Activated T-helper 1 cell treated with anti-CD3 and anti-CD28 coated beads, Interleukin-12 subunit alpha, Interleukin-12 subunit beta, Interleukin-2, Interleukin-4 antibody, amounts not matched to agents 30 ng/mL and 10 ng/mL and 1 ng/mL, durations not matched to agents 14 hours and 24 hours and 36 hours (primary cell): ENCODE data around the gene MCF2. TPM values are rescaled to one million over a fixed set of nuclear protein-coding genes. Genes with fewer than 3 reads are reported as not detected.
A peak's percentile ranks its signal among the peaks of the same experiment; 100 is the strongest.

Experiments
- DNase-seq: peaks from one replicate; pipeline ENCODE4 v3.0.0; 2021; ENCODE audit warnings: low spot score
- H3K27ac Mint-ChIP-seq: one replicate; pipeline ENCODE4 v1.8.0; 2021; ENCODE audit warnings: mild to moderate bottlenecking, mixed read lengths
- H3K27me3 Mint-ChIP-seq: one replicate; pipeline ENCODE4 v1.8.0; 2022; ENCODE audit warnings: mild to moderate bottlenecking, moderate library complexity, mixed read lengths; ENCODE audit not compliant: insufficient read depth
- H3K36me3 Mint-ChIP-seq: one replicate; pipeline ENCODE4 v1.8.0; 2021; ENCODE audit warnings: low read depth, mixed read lengths
- H3K4me1 Mint-ChIP-seq: one replicate; pipeline ENCODE4 v1.8.0; 2021; ENCODE audit warnings: low read depth, mixed read lengths
- H3K4me3 Mint-ChIP-seq: one replicate; pipeline ENCODE4 v1.8.0; 2021; ENCODE audit warnings: mild to moderate bottlenecking, moderate library complexity, mixed read lengths
- H3K9me3 Mint-ChIP-seq: one replicate; pipeline ENCODE4 v1.8.0; 2021; ENCODE audit warnings: mixed read lengths
- intact Hi-C: fragments of 100-400 bp; cut with micrococcal nuclease; formaldehyde crosslinking; loops from one replicate; pipeline ENCODE4 v1.15.1; 2024
- total RNA-seq: library from RNA; stranded (reverse); gene quantifications from 2 replicates; pipeline ENCODE4 v1.2.3, GENCODE V29; 2022

MCF2 gene, protein sequence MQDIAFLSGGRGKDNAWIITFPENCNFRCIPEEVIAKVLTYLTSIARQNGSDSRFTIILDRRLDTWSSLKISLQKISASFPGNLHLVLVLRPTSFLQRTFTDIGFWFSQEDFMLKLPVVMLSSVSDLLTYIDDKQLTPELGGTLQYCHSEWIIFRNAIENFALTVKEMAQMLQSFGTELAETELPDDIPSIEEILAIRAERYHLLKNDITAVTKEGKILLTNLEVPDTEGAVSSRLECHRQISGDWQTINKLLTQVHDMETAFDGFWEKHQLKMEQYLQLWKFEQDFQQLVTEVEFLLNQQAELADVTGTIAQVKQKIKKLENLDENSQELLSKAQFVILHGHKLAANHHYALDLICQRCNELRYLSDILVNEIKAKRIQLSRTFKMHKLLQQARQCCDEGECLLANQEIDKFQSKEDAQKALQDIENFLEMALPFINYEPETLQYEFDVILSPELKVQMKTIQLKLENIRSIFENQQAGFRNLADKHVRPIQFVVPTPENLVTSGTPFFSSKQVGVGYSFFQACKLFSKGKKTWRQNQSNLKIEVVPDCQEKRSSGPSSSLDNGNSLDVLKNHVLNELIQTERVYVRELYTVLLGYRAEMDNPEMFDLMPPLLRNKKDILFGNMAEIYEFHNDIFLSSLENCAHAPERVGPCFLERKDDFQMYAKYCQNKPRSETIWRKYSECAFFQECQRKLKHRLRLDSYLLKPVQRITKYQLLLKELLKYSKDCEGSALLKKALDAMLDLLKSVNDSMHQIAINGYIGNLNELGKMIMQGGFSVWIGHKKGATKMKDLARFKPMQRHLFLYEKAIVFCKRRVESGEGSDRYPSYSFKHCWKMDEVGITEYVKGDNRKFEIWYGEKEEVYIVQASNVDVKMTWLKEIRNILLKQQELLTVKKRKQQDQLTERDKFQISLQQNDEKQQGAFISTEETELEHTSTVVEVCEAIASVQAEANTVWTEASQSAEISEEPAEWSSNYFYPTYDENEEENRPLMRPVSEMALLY
- 0.34 and 0.52 TPM in 2 replicates for total RNA-seq

DNA sequence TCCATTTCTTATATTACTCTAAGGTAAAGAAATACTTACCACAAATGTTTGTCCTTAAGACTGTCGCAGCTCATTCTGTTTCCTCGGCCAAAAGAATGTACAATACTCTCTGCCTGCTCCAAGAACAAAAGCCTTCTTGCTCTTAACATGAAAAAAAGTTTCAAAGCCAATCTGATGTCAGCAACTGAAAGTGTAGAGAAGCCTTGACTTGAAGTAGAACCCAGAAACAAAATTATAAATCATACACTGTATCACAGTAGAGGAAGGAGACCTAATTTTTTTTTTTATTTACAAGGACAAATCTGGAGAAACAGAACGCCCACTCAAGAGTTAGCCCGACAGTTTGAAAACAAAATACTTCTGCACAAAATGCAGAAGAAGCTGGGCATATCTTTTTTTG is at the start of gene MCF2:
Gene MCF2 (minus strand): TSS at position 101 of the 400 bp plus-strand sequence. CDS start 56,423 bp downstream, outside the sequence.
- no peak for DNase-seq
- intact Hi-C loops = no loop called here
- no peak within 1 kb of the TSS for H3K4me3 Mint-ChIP-seq
- no peak within 1 kb of the TSS for H3K27ac Mint-ChIP-seq
- peaks cover 4% of the 10 kb centered on the region for H3K27me3 Mint-ChIP-seq
- H3K9me3 Mint-ChIP-seq = no peaks in the 10 kb centered on the region
- no peaks in the 10 kb centered on the region for H3K36me3 Mint-ChIP-seq
- no peaks in the 10 kb centered on the region for H3K4me1 Mint-ChIP-seq

DNA sequence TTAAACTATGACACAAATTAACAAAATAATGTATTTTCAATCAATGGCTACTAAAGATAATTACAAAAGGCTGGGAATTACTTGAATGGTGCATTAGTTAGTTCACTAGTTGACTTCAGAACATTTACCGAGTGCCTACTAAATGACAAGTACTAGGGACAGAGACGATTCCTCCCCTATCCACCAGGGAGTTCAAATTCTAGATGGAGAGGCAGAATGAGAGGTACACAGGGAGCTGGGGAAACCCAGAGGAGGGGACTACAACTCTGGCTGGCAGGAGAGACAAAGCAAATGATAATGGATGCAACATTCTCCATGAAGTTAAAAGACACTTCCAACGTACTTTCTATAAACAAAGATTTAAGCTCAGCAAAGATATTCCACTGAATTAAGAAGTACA is 43.1 kb upstream of the MCF2 start:
- H3K9me3 Mint-ChIP-seq = peaks cover 16% of the 10 kb centered on the region
- no peak overlapping the region for H3K27ac Mint-ChIP-seq
- DNase-seq = no peak
- no peak overlapping the region for H3K4me3 Mint-ChIP-seq
- intact Hi-C loops = no loop called here
- H3K36me3 Mint-ChIP-seq = peaks cover 33% of the 10 kb centered on the region
- H3K27me3 Mint-ChIP-seq = no peaks in the 10 kb centered on the region
- H3K4me1 Mint-ChIP-seq = no peaks in the 10 kb centered on the region

DNA sequence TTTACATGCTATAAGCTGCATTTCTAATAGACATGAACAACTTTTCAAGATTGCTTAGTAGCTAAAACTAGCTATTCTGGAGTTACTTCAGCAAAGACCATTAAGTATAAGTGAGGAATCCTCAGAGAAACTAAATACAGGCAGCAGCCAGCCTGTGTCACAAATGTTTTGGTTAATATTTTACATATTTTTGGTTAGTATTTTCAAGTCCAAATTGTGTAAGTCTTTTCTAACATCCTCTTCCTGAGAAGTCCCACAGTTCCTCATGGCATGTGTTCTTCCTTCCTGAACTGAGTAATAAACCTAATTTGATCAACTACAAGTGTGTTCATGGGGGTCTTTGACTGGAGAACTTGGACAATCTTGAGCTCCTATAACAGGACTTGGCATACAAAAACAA is 42.4 kb upstream of the MCF2 start:
- Mint-ChIP-seq H3K36me3 (peaks cover 30% of the 10 kb centered on the region), H3K9me3 (peaks cover 16% of the 10 kb centered on the region), H3K4me3 (no peak overlapping the region), H3K27me3 (no peaks in the 10 kb centered on the region), H3K27ac (no peak overlapping the region), H3K4me1 (no peaks in the 10 kb centered on the region)
- DNase-seq = no peak
- intact Hi-C loops = no loop called here

GRCh38 chrX:139739138-139739537 is 31.2 kb upstream of the MCF2 start:
- Mint-ChIP-seq H3K27me3 (no peaks in the 10 kb centered on the region), H3K27ac (peak overlapping the region; percentile 69), H3K9me3 (no peaks in the 10 kb centered on the region), H3K4me3 (peak overlapping the region; percentile 46), H3K36me3 (peaks cover 18% of the 10 kb centered on the region), H3K4me1 (peaks cover 20% of the 10 kb centered on the region)
- no peak for DNase-seq
- intact Hi-C loops = loop anchor here (1.0 to 2.0 kb wide), 3 partner anchors 27 to 194 kb away; partner anchors contain the start of gene ATP11C

DNA sequence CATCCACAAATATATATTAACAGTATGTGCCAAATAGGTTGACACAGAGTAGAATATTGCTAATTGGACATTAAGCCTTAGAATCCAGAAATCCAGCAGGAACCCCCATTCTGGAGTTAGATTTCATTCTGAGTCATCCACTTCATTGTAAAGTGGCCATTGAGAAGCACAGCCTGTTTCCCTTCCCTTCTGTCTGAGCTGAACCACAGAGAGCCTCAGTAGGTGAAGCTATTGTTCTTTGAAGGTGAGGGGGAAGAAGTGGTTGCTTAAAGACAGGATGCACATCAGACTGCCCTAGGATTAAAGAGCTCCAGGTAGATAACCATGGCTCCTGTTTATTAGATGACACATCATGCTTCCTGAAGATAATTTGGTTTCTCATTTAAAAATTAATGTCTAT is 30.6 kb upstream of the MCF2 start:
- intact Hi-C loops = loop anchor here (2.0 kb wide), 2 partner anchors 56 to 194 kb away; partner anchors contain the start of gene ATP11C
- Mint-ChIP-seq H3K4me1 (peaks cover 20% of the 10 kb centered on the region), H3K36me3 (peaks cover 18% of the 10 kb centered on the region), H3K4me3 (no peak overlapping the region), H3K27ac (peak overlapping the region; percentile 69), H3K9me3 (no peaks in the 10 kb centered on the region), H3K27me3 (no peaks in the 10 kb centered on the region)
- no peak for DNase-seq

DNA sequence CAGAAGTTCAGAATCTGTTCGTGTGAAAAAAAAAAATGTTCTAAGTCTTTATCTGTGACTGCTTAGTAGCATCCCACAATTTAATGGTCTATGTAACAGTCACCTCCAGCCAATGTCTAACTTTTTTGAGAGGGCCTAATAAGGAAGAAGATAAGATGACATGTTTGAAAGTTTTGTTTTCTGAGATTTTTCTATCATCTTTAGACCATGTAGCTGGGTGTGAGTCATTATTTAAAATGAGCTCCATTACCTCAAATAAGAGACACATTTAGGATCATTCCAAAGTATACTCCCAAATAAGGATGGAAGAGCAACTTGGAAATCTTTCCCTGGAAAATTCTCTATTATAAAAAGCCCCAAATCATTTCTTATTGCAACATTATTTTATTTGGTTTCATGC is 28.2 kb upstream of the MCF2 start:
- Mint-ChIP-seq H3K9me3 (no peaks in the 10 kb centered on the region), H3K4me3 (no peak overlapping the region), H3K36me3 (peaks cover 19% of the 10 kb centered on the region), H3K27me3 (no peaks in the 10 kb centered on the region), H3K27ac (no peak overlapping the region), H3K4me1 (peaks cover 20% of the 10 kb centered on the region)
- intact Hi-C loops = no loop called here
- no peak for DNase-seq

DNA sequence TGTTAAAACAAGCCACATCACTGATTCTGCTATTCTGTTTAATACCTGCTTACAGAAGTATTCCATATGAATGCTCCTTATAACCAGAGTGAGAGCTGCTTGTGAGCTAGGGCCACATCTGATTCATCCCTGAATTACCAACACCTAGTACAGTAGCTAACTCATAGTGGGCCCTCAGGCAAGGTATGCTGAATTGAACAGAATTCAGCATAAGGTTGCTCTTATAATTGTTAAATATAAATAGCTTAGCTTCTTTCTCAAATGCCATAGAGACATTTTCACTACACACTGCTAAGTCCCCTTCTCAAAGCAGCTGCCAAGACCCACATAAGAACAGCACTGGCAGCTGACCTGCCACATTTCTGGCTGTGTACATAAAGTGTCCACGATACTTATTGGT is 27.0 kb upstream of the MCF2 start:
- intact Hi-C loops = no loop called here
- Mint-ChIP-seq H3K4me3 (no peak overlapping the region), H3K36me3 (peaks cover 11% of the 10 kb centered on the region), H3K27me3 (no peaks in the 10 kb centered on the region), H3K9me3 (no peaks in the 10 kb centered on the region), H3K27ac (no peak overlapping the region), H3K4me1 (peaks cover 17% of the 10 kb centered on the region)
- DNase-seq = no peak

DNA sequence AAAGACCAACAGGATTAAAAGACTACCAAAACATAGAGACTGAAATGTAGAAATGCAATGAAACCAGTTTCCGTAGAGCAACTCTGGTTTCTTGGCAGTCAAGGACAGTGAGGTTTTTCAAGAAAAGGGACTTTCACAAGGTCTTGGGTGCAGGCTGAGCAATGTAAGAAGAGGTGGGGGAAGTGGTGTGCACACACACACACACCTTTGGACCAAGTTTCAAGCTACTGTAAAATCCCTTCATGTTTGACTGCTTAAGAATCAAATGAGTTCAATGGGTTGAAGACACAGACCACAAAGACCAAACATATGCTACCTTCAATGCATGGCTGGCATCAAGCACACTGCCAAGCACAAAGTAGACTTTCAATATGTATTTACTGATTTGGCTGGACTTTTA is 17.8 kb upstream of the MCF2 start:
- Mint-ChIP-seq H3K4me1 (peaks cover 32% of the 10 kb centered on the region), H3K27me3 (no peaks in the 10 kb centered on the region), H3K9me3 (no peaks in the 10 kb centered on the region), H3K36me3 (no peaks in the 10 kb centered on the region), H3K4me3 (no peak overlapping the region), H3K27ac (no peak overlapping the region)
- no peak for DNase-seq
- intact Hi-C loops = loop anchor here (5.0 kb wide), 1 partner anchor 42 kb away; no protein-coding TSS in a partner anchor

DNA sequence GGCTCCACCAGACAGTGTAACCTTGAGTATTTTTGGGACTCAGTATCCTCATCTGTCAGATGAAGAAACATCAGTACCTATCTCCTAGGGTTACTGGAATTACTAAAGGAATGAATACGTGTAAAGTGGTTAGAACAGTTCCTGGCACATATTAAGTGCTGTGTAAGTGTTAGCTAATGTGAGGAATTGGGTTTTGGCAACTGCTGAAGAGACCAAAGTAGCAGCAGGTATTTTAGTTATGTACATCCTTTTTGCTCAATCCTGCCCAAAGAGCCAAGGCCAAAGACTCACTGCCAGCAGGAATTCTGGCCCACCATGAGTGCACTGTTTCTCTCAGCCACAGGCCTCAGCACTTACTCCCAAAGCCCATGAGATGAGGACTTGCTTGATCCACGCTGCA is 16.7 kb upstream of the MCF2 start:
- no peak for DNase-seq
- Mint-ChIP-seq H3K27ac (no peak overlapping the region), H3K36me3 (peaks cover 1% of the 10 kb centered on the region), H3K4me3 (no peak overlapping the region), H3K27me3 (no peaks in the 10 kb centered on the region), H3K9me3 (no peaks in the 10 kb centered on the region), H3K4me1 (peaks cover 25% of the 10 kb centered on the region)
- intact Hi-C loops = loop anchor here (5.0 kb wide), 1 partner anchor 43 kb away; no protein-coding TSS in a partner anchor

- no peak overlapping the region for H3K4me3 Mint-ChIP-seq
- intact Hi-C loops = no loop called here
- DNase-seq = no peak
- peaks cover 1% of the 10 kb centered on the region for H3K36me3 Mint-ChIP-seq
- H3K9me3 Mint-ChIP-seq = no peaks in the 10 kb centered on the region
- no peak overlapping the region for H3K27ac Mint-ChIP-seq
- H3K27me3 Mint-ChIP-seq = no peaks in the 10 kb centered on the region
- H3K4me1 Mint-ChIP-seq = peaks cover 18% of the 10 kb centered on the region
Observed at GRCh38 chrX:139720979-139721378, 13.0 kb upstream of the MCF2 start.

DNA sequence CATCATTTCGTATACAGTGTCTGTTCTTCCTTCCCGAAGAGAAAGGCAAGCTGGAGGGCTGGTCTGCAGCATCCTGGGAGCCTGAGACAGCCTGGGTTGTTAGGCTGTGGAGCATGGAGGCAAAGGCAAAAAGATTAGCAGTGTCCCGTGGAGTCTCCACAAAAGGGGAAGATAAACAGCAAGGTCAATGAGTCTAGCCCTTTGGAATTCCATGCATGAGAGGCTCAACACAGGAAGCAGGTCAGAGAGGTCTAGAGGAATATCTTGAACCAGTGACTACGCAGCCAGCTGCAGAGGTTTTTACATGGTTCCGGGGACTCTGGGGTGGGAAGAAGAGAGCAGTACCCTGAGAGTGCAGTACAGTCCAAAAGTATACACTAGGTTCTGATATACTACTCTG is 12.2 kb upstream of the MCF2 start:
- intact Hi-C loops = no loop called here
- no peak overlapping the region for H3K27ac Mint-ChIP-seq
- peaks cover 10% of the 10 kb centered on the region for H3K4me1 Mint-ChIP-seq
- no peaks in the 10 kb centered on the region for H3K27me3 Mint-ChIP-seq
- H3K36me3 Mint-ChIP-seq = peaks cover 1% of the 10 kb centered on the region
- H3K9me3 Mint-ChIP-seq = no peaks in the 10 kb centered on the region
- no peak overlapping the region for H3K4me3 Mint-ChIP-seq
- no peak for DNase-seq

DNA sequence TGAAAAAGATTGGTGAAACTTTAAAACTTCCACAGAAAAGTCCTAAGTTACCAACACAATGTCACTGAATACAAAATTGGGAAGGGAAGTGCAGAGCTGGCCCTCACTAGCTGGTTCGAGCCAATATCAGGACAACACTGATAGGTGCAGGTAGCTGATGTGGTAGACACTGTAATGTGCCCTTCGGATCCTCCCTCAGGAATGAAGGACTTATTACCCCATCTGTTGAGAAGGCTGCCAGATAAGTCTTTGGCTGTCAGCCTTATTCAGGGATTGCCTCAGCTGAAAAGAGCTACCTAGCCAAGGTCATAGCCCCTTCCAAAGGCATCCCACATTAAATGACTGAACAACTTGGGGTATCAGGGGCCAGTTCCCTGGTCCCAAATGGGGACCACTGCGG is 5.3 kb downstream of the MCF2 start:
- intact Hi-C loops = no loop called here
- no peak overlapping the region for H3K4me3 Mint-ChIP-seq
- H3K27me3 Mint-ChIP-seq = peaks cover 4% of the 10 kb centered on the region
- H3K27ac Mint-ChIP-seq = no peak overlapping the region
- H3K9me3 Mint-ChIP-seq = no peaks in the 10 kb centered on the region
- no peaks in the 10 kb centered on the region for H3K4me1 Mint-ChIP-seq
- no peaks in the 10 kb centered on the region for H3K36me3 Mint-ChIP-seq
- DNase-seq = no peak

GRCh38 chrX:139692908-139693307 is 15.1 kb downstream of the MCF2 start:
- Mint-ChIP-seq H3K4me1 (peaks cover 5% of the 10 kb centered on the region), H3K9me3 (no peaks in the 10 kb centered on the region)
- intact Hi-C loops = no loop called here

More at GRCh38 chrX:139692908-139693307, 15.1 kb downstream of the MCF2 start:
- Mint-ChIP-seq H3K4me3 (peak overlapping the region; percentile 45), H3K27me3 (peaks cover 20% of the 10 kb centered on the region), H3K27ac (no peak overlapping the region), H3K36me3 (no peaks in the 10 kb centered on the region)
- no peak for DNase-seq
